HG03064 (cell line): ENCODE measurements around the gene CYP26C1.

ENCODE experiments used
- ATAC-seq: cut with Tn5 transposase; IDR thresholded peaks from one replicate; pipeline ENCODE4 v1.9.1; 2021; ENCODE audit warnings: low read depth; ENCODE audit not compliant: unreplicated experiment

The CYP26C1 gene, protein sequence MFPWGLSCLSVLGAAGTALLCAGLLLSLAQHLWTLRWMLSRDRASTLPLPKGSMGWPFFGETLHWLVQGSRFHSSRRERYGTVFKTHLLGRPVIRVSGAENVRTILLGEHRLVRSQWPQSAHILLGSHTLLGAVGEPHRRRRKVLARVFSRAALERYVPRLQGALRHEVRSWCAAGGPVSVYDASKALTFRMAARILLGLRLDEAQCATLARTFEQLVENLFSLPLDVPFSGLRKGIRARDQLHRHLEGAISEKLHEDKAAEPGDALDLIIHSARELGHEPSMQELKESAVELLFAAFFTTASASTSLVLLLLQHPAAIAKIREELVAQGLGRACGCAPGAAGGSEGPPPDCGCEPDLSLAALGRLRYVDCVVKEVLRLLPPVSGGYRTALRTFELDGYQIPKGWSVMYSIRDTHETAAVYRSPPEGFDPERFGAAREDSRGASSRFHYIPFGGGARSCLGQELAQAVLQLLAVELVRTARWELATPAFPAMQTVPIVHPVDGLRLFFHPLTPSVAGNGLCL

DNA sequence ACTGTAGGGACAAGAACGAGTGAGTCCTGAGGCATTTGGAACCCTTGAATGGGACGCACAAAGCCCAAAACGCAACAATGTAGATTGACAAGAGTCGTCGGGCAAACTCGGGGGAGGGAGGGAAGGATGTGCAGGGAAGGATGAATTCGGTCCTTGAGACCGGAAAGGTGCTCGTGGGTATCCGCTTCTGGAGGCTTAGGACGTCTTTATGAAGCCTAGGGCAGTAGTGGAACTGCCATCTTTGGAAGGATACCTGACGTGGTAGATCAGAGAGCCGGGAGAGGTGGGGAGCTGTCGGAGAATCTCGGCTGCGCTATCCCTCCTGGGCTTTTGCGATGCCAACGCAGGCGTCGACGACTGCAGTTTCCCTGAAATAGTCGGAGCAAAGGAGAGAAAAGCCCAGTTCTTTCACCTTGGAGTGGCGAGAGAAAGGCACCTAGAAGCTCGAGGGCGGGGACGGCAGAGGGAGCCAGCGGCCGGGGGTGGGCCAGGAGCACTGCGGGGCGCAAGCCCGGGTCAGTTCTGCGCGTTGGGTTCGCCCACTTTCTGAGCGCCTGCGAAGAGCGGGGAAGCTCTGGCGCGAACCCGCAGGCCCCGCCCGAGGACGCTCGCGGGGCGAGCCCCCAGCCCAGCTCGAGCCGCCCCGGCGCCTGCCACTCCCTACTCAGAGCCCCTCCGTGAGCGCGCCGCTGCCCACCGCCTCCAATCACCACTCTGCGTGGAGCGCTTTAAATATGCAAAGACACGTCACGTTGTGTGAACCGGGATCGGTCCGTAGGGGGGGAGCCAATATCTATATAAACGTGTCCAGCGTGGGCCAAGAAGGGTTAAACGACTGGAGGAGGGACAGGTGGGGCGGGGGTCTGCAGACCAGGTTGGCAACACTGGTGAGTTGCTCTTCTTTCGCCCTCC is at the start of gene CYP26C1:
Gene CYP26C1, plus strand, starts transcription at position 824 of the 912 bp plus-strand sequence. CDS start 466 bp downstream, outside the sequence.
- no peak for ATAC-seq

DNA sequence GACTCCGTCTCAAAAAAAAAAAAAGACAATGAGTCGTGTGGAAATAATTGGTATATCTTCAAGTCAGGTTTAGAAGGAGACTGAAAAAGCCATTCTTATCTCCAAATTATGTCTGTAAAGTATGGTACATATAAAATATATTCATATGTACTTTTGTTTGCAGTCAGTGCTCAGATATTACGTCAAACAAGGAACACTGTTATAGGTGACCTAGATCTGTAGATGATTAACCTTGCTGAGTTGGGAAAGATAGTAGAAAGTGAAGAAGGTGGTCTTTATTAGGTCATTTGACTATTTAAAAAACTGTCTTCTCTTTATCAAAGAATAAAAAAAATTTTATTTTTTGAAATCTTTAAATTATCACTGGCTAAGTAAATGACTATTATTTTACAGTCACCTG is 44.9 kb upstream of the CYP26C1 start:
- ATAC-seq: no peak

DNA sequence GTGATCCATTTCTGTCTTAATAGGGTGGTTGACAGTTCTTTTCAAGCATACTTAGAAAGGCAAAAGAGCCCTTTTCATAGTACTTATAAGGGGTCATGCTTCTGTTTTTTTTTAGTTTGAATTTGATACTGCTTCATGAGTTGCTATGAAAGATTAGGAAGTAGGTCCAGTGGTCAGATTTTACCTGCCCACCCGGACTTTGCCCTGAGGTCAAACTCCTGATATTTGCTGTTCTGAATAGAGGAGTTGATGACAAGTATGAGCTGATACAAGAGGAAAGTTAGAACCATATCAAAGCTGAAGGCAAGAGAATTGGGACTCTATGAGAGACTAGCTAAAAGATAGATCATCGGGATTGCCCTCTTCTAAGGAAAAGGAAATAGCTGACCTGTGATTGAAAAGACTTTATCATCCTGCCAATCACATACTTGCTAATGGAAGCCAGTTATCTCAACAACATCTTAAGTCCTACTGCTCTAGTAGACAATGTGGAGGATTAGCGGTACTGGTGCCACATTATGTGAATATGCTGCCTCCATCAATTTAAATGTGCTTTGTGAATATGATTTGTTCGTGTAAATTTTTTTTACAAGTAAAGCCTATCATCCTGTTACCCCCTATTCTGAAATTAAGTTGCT is 37.5 kb upstream of the CYP26C1 start:
- ATAC-seq: no peak

DNA sequence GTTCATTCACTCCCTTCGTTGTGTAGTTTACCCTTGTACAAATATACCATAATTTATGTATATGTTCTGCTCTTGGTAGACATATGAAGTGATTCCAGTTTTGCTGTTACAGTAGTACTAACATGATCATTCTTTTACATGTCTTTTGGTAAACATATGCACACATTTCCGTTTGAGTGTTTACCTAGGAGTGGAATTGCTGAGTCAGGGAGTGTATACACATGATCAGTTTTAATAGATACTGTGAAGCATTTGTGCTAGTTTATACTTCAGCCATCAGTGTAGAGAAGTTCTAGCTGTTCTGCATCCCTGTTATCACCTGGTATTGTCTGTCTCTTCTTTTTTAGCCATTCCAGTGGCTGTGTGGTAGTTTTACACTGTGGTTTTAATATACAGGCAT is 34.5 kb upstream of the CYP26C1 start:
- no peak for ATAC-seq

DNA sequence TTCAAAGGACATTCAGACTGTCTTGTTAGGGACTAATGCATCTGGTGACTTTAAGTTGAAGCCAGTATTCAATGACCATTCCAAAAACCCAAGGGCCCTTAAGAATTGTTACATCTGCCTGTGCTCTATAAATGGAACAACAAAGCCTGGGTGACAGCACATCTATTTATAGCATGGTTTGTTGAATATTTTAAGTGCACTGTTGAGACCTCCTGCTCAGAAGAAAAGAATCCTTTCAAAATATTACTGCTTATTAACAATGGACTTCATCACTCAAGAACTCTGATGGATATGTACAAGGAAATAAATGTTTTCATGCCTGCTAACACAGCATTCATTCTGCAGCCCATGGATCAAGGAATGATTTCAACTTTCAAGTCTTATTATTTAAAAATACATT is 33.1 kb upstream of the CYP26C1 start:
- ATAC-seq: no peak

DNA sequence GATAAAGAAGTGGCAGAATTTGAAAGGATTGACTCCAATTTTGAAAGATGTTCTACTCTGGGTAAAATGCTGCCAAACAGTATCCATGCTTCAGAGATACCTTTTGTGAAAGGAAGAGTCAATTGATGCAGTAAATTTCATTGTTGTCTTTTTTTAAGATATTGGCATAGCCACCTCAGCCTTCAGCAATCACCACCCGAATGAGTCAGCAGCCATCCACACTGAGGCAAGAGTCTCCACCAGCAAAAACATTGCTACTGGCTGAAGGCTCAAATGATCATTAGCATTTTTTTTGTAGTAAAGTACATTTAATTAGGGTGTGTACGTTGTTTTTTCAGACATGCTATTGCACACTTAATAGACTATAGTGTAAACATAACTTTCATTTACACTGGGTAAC is 31.7 kb upstream of the CYP26C1 start:
- no peak for ATAC-seq

DNA sequence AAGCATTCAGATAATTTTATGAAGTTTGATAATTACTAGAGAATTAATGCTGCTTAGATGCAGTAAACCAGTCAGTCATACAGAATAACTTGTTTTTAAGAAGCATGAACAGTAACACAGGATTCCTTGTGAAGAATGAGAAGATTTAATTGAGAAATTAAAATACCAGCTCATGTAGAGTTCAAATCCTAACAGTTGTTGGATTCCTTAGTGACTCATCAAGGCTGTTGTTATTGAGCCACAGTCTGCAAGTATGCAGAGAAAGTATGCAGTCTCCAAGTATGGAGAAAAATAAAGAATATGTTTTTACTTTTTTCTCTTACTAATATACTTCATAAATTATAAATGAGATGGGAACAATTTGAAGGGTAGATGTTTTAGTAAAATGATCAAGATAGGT is 30.2 kb upstream of the CYP26C1 start:
- no peak for ATAC-seq

DNA sequence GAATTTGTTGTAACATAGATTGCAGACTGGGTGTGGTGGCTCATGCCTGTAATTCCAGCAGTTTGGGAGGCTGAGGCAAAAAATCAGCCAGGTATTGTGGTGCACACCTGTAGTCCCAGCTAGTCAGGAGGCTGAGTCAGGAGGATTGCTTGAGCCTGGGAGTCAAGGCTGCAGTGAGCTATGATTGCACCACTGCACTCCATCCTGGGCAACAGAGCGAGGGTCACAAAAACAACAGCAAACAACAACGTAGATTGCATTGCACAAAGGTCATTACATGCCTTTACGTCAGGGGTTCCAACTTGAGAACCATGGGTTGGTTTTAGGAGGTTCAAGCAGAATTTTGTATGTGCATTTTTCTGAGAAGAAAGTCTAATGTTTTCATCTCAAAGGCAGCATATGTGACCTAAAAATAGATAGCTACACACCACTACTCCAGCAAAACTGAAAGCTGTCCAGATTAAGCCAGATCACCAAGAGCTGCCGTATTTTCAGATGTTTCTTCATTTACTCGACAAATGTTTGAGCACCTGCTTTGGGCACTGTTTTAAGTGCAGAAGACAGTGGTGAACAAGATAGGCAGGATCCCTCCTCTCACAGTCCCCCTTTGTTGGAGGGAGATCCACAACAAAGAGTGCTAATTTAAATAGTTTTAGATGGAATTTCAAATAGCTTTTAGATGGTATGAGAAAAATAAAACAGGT is 28.3 kb upstream of the CYP26C1 start:
- ATAC-seq: no peak

DNA sequence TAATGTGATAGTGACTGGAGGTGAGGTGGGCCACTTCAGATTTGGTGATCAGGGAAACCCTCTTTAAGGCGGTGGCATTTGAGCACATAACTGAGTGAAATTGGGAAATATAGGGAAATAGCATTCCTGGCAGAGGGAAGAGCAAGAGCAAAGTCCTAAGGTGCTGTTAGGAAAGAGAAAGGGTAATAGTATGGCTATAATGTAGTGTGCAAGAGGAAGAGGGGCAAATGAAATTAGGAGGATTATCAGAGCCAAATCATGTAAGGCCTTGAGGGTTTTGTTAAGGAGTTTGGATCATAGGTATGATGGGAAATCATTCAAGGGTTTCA is 27.8 kb upstream of the CYP26C1 start:
- no peak for ATAC-seq

DNA sequence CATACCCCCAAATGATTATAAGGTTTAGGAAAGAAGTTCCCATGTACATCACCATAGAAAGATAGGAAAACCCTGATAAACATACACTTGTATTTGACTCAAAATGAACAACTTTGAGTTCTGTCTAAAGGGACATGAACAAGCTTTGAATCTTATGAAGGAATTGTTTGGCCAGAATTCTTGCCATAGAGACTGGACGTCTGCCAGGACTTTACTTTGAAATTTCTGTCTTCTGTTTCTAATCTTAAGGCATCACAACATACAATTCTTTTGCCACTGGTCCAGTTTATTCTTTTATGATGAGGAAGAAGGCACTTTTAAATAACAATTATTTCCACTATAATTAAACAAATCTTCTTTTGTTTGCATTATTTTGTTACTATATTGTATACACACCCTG is 26.2 kb upstream of the CYP26C1 start:
- ATAC-seq: no peak

DNA sequence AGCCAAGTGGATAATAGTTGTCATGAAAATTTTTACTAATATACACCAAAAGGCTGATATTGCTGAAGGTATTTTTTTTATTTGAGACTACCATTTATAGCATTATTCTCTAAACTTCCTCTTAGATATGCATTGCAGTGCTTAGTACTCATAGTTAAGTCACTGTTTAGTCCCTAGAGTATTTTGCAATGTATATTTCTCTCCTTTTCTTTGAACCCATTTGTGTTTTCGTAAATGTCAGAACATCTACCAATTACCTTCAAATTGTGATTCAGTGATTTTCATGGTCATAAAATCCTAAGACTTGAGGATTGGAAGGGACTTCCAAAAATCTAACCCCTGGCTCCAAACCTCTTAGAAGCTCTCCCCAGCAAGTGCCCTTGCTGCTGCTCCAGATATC is 21.5 kb upstream of the CYP26C1 start:
- ATAC-seq: no peak

DNA sequence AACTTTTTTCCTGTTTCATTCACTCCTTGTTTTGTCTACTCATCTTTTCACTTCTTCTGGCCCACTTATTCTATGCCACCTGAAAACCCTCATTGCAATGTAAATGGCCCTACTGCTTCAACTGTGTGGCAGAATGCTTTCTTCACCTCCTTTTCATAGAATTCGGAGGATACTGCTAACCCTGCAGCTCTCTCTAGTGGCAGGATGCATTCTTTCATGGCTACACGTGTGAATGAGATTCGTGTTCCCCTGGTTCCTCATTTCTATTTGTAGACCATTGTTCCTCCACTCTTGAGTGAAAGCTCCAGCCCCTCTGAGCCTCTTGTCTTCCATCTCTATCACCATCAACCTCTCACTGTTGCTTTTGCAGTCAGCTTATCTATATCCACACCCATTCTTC is 20.9 kb upstream of the CYP26C1 start:
- ATAC-seq: no peak

DNA sequence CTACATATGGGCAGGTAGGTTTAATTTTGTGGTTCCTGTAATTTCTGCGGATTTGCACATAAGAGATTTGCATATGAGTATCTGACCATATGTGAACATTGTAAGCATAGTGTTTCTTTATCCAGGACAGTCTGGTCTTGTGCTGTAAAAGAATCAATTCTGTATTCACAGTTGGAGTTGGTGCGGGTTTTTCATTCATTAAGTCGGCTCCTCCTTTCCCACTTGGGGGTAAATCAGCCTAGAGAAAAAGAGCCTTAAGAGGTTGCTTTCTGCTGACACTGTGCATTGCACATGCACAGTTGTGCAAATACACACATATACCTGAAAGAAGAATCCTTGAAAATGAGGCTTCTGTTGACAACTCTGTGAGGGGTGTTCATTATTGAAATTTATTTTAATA is 6.1 kb upstream of the CYP26C1 start:
- ATAC-seq: no peak

DNA sequence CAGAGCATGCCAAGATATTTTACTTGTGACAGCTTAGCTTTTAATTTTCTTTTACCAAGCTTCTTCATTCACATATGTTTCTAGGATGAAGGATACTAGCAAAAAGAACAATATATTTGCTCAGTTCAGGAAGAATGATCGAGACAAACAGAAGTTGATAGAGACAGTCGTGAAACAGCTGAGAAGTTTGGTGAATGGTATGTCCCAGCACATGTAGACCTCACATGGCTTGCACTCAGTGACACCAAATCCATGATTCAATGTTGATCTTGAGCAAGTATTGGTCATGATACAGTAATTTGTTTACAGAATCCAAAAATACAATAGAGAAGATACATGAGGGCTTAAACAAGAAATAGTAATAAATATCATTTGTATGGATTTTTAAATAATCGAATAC is 2.5 kb upstream of the CYP26C1 start:
- no peak for ATAC-seq

DNA sequence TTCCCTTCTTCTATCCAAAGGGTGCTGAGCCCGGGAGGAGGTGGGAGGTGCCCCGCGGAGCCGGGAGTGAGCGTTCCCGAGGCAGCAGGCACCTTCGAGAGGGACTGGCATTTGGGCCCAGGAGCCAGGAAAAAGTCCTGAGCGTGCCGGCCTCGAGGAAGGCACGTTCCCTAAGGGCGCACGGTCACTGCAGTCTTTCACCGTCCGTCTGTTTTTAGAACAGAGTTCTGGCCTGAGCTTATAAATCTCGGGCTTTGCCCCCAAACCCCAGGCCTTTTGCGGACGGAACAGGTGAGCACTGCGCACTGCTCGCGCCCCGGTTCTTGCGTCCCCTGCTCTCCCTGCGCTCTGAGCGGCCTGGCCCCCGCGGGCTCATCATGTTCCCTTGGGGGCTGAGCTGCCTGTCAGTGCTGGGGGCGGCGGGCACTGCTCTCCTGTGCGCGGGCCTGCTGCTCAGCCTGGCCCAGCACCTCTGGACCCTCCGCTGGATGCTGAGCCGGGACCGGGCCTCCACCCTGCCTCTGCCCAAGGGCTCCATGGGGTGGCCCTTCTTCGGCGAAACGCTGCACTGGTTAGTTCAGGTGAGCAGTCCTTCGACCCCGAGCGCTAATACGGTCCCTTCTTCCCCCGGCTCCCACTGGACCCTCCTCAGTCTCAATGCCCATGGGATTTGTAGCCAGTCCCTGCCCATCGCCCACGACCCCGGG is 442 bp downstream of the CYP26C1 start:
- ATAC-seq: no peak

DNA sequence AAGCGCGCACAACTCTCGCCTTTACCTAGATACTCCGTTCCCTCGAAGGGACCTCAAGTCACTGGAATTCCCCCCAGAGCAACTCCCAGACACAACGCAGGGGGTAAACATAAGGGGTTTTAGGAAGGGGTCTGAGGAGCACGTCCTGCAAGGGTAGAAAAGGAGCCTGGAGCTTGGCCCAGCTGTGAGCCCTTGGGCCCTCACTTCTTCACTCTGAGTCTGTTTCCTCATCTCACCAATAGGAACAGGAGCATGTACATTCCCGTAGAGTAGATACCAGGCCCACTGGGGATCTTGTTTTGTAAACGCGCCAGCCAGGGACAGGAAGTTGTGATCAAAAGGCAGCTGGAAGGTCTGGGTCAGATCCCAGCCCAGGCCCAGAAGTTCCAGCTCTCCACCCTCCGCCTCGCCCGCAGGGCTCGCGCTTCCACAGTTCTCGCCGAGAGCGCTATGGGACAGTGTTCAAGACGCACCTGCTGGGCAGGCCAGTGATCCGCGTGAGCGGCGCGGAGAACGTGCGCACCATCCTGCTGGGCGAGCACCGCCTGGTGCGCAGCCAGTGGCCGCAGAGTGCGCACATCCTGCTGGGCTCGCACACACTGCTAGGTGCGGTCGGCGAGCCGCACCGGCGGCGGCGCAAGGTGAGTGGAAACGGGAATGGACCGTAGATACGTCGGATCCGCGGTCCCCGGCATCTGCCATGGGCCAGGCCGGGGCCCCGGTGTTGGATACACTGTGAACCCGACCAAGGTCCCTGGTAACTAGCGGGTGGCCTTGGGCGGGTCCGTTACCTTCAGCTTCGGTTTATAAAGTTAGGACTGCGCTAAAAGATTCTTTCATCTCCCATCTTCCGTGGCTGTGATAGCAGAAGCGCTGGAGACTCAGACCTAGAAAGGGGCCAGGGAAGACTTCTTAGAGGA is 1.3 kb downstream of the CYP26C1 start:
- ATAC-seq: no peak

DNA sequence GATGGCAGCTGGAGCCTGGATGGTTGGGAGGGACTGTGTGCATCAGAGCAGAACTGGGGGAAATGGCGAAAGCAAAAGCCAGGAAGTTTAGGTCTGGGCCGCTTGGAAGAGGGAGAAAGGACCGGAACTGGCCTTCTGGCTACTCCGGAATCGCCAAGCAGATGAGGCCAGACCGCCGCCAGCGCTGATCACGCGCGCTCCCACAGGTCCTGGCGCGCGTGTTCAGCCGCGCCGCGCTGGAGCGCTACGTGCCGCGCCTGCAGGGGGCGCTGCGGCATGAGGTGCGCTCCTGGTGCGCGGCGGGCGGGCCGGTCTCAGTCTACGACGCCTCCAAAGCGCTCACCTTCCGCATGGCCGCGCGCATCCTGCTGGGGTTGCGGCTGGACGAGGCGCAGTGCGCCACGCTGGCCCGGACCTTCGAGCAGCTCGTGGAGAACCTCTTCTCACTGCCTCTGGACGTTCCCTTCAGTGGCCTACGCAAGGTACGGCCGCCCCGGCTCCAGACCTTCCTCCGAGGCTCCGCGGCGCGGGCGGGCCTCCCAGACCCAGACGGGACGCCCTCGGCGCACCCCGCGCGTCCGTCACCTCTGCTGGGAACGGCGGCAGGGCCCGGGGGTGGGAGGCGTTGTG is 2.0 kb downstream of the CYP26C1 start:
- no peak for ATAC-seq
